ENCODE data around the gene C1orf159. TPM values are rescaled to one million over a fixed set of nuclear protein-coding genes. Genes with fewer than 3 reads are reported as not detected.

C1orf159 gene
- total and polyA plus RNA-seq, 9 of the 15 experiments (the other 6 are each of a cell fraction or from before 2014, with no cell fraction given): 0.28 to 54.9 (median 10.6) TPM

GRCh38 chr1:1148569-1148968, 32.7 kb upstream of the C1orf159 start:
- Histone ChIP-seq H3K4me2 (ENCODE audit: insufficient read depth, low read length) (no peak overlapping the region), H3K79me2 (ENCODE audit: control insufficient read depth, insufficient read depth, low read length) (no peaks in the 10 kb centered on the region), H3K9me1 (ENCODE audit: control insufficient read depth, insufficient read depth, low read length) (no peaks in the 10 kb centered on the region), H2AFZ (ENCODE audit: low read depth, low read length) (no peak overlapping the region), H3K27me3 (ENCODE audit: control insufficient read depth in 2 of 2, insufficient read depth in 2 of 2, low read length in 2 of 2) (peaks cover 25 to 43% of the 10 kb centered on the region in 2 experiments), H3K4me3 (no peak overlapping the region), H3K4me1 (replicated peaks in 1 of 2; ENCODE audit: control insufficient read depth in 2 of 2, insufficient read depth in 2 of 2, low read length in 2 of 2) (peaks cover 0 to 71% of the 10 kb centered on the region in 2 experiments; a peak in 3 of 5 replicates), H3K9me3 (replicated peaks; ENCODE audit: control insufficient read depth, insufficient read depth, low read depth, low read length) (no peaks in the 10 kb centered on the region), H3K9ac (ENCODE audit: insufficient read depth in 1 of 2, low read depth in 2 of 2, low read length in 2 of 2) (peak overlapping the region in 1 of 2 experiments; percentile 42; a peak in 1 of 4 replicates), H3K36me3 (ENCODE audit: control insufficient read depth, insufficient read depth, low read length) (no peaks in the 10 kb centered on the region), H3K27ac (ENCODE audit: extremely low read depth, low read depth, low read length) (no peak overlapping the region), H4K20me1 (replicated peaks; ENCODE audit: control insufficient read depth, insufficient read depth, low read length) (peaks cover 8% of the 10 kb centered on the region; the same call in 1 of the 2 replicates)
- in situ Hi-C loops (cut with MboI) (no loop called here), intact Hi-C loops (cut with micrococcal nuclease) (no loop called here)
- POLR2A ChIA-PET: interaction anchor here (0.9 to 1.3 kb wide), 3 partner anchors 8 to 163 kb away, joined by 3 to 7 read pairs (median 7); no protein-coding TSS in a partner anchor
- CTCF ChIA-PET (ENCODE audit: low intra/inter-chr PET ratio): interaction anchor here (0.6 kb wide), 1 partner anchor 109 kb away, joined by 5 read pairs; no protein-coding TSS in a partner anchor
- no peak; the same call in 2 of the 3 replicates for ATAC-seq
- TF ChIP-seq L3MBTL2 (IDR thresholded peaks at IDR 0.05) (peak; percentile 55; the same call in 1 of the 2 replicates), MCM3 (IDR thresholded peaks at IDR 0.05) (0 out of 2 replicates have a peak, but pooled peaks have one; percentile 0), RBM39 (optimal IDR thresholded peaks at IDR 0.05; ENCODE audit: low read depth, low read length) (no peak), ZBTB34 (CRISPR knock-in tag; IDR thresholded peaks at IDR 0.05) (no peak), TFE3 (CRISPR knock-in tag; IDR thresholded peaks at IDR 0.05) (0 out of 2 replicates have a peak, but pooled peaks have one; percentile 11), USF1 (CRISPR knock-in tag; IDR thresholded peaks at IDR 0.05) (peak; percentile 51; the same call in 1 of the 2 replicates), USF2 (CRISPR knock-in tag; IDR thresholded peaks at IDR 0.05) (peak; percentile 38; the same call in 1 of the 2 replicates), TRIM28 (IDR thresholded peaks at IDR 0.05) (no peak)
- BruUV-seq (replicated peaks): no TSS peak
- peak in 1 of 4 experiments; percentile 23 for DNase-seq (ENCODE audit: extremely low read depth in 1 of 4, low spot score in 3 of 4)
- 5% methylated on average over 24 of the region's 24 CpGs for WGBS (ENCODE audit: insufficient coverage, low coverage, missing lambda C conversion rate)
- no peak for FAIRE-seq
